ENCODE data around the gene XXYLT1.

The XXYLT1 gene

DNA sequence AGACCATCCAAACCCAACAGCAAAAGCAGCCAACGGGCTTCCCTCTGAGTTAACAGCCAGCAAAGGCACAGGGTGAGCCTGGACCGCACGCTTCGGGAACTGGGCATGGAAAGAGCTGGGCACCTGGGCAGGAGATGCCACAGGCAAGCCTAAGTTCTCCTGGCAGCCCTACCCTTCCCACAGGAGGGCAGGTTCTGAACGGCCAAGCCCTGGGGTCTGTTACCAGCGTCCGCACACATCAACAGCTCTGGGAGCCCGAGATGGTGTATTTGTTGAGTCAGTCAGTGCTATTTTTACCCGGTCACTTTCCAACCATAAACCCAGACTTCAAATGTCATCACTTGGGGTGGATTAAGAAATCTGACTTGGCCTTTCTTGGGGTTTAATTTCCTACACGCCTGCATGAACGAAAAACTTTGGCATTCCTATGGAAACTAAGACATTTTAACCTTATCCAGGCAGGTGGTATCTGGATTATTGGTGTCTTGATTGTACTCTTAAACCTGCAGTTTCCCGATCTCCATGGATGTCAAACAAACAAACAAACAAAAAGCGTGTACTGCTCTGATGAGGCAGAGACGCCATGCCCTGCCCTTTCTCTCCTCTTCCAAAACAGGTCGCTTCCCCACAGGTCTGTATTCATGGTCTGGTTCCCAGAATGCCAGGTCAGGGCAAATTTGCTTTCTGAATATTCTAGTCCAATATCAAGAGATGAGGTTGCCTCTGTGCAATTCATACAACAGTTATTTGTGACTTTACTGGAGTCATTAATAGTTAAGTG lies 99.7 kb downstream of the XXYLT1 start:
- no peak overlapping the region for H3K4me3 Mint-ChIP-seq
- no peaks in the 10 kb centered on the region for H3K4me1 Mint-ChIP-seq
- peak overlapping the region; percentile 14 for H3K27ac Mint-ChIP-seq
- DNase-seq (ENCODE audit: low spot score in 2 of 2) (no peak), ATAC-seq (no peak)
- no peaks in the 10 kb centered on the region for H3K9me3 Mint-ChIP-seq
- H3K36me3 Mint-ChIP-seq: no peaks in the 10 kb centered on the region

DNA sequence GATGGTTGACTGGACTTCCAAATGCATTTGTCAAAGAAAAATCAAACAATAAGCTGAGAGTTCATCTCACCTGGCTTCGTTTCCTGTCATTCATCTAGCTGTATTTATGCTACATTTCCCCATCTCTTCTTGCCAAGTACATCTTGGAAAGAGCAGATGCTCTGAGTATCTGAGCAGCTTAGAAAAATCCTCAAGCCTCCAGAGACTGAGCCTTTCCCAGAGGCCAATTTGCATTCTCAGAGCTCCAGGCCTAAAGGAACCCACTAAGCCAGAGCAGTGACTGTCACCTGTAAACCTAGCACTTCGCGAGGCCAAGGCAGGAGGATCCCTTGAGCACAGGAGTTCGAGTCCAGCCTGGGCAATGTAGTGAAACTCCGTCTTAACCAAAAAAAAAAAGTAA lies 100.5 kb downstream of the XXYLT1 start:
- Mint-ChIP-seq H3K36me3 (no peaks in the 10 kb centered on the region), H3K27ac (no peak overlapping the region), H3K9me3 (no peaks in the 10 kb centered on the region), H3K4me3 (no peak overlapping the region), H3K4me1 (peaks cover 6% of the 10 kb centered on the region)
- ATAC-seq (no peak), DNase-seq (ENCODE audit: low spot score in 2 of 2) (no peak)

DNA sequence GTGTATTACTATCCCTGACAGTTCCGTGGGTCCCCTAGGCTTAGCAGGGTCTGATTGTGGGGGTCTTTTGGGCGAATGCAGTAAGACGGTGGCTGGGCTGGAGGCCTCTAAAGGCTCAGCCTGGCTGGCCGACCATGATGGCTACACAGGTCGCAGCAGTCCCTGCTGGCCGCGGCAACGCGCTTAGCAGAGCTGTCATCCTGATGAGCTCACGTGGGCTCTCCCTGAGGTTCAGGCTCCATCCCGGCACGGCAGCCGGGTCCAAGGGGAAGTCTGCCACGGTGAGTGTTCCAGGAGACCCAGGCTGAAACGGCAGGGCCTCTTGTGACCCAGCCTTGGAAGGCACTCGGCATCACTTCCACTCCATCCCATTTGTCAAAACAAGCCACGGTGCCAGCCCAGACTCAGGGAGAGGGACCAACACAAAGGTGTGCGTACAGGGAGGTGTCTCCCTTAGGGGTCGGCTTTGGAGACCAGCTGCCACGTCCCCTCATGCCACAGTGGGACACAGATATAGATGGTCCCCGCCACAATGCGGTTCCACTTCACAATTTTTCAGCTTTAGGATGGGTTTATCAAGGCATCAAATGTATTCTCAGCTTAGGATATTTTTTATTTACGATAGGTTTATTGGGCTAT lies 101.8 kb downstream of the XXYLT1 start:
- ATAC-seq: no peak
- H3K36me3 Mint-ChIP-seq: no peaks in the 10 kb centered on the region
- no peak overlapping the region for H3K27ac Mint-ChIP-seq
- H3K4me3 Mint-ChIP-seq: no peak overlapping the region
- H3K9me3 Mint-ChIP-seq: no peaks in the 10 kb centered on the region
- no peak for DNase-seq (ENCODE audit: low spot score in 2 of 2)
- H3K4me1 Mint-ChIP-seq: peaks cover 10% of the 10 kb centered on the region

DNA sequence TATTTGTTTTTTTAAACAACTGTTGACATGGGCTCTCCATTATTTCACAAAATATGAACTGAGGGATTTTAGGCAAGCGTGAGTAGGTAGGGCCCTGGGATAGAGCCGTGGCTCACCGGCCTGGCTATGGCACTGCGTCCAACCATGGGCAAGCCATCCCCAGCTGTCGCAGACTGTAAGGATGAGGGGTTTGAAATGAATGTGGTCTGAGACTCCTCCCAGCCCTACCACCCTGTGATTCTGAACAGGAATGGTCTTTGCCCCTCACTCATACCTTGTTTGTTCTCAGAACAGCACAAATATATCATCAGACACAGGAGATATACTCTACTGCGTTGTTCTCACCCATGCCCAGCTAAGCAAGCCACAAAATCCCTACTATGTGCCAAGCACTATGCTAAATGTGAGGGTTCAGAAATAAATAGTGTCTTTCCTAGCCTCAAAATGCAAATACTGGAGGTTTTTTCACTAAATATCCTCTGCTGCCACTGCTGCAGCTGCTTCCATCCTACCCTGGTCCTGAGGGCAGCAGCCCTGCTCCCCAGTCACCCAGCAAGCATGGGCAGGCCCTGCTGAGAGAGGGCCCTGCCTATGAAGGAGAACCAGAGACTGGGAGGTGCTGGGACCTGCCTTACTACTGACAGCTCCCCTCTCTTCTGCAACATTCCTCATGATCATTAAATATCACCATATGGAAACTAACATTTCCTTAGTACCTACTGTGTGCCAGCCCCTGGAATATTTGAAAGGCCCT lies 102.8 kb downstream of the XXYLT1 start:
- DNase-seq (ENCODE audit: low spot score in 2 of 2) (no peak), ATAC-seq (no peak)
- H3K27ac Mint-ChIP-seq: no peak overlapping the region
- H3K9me3 Mint-ChIP-seq: no peaks in the 10 kb centered on the region
- no peak overlapping the region for H3K4me3 Mint-ChIP-seq
- H3K4me1 Mint-ChIP-seq: peaks cover 19% of the 10 kb centered on the region
- no peaks in the 10 kb centered on the region for H3K36me3 Mint-ChIP-seq

DNA sequence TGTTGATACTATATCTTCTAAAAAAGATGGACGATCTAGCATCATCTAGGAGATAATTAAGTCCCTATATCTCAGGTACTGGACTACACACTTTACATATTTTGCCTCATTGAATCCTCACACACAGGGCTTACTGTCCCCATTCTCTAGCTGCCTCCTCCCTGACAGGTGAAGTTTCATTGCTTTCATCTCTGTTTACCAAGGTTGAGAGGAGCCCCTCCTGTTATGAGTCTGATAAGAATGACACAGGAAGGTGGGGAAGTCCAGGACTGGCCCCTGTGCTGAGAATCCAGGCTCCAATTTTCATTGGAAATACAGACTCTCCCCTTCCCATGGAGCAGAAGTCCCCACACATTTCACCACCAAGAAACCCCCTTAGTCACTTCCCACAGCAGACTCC lies 105.2 kb downstream of the XXYLT1 start:
- Mint-ChIP-seq H3K36me3 (no peaks in the 10 kb centered on the region), H3K4me3 (no peak overlapping the region), H3K9me3 (no peaks in the 10 kb centered on the region), H3K4me1 (peaks cover 32% of the 10 kb centered on the region), H3K27ac (peak overlapping the region; percentile 49)
- DNase-seq (ENCODE audit: low spot score in 2 of 2): no peak
- peak; percentile 53 for ATAC-seq

DNA sequence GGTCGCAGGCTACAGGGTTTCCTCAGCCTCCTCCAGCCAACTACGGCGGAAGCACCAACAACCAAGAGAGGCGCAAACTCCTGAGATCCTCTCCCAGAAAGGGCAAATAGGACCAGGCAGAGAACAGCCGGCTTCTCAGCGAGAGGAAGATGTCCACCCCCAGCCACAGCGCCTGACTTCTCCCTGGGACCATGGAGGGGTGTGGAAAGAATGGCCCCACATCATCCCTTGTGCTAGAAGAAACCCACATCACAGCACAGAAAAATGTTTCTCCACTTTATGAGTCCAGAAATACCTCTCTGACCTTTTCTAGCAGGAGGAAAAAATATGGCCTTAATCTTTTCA lies 105.7 kb downstream of the XXYLT1 start:
- DNase-seq (ENCODE audit: low spot score in 2 of 2): no peak
- Mint-ChIP-seq H3K4me3 (no peak overlapping the region), H3K36me3 (no peaks in the 10 kb centered on the region), H3K9me3 (no peaks in the 10 kb centered on the region), H3K27ac (no peak overlapping the region), H3K4me1 (peaks cover 32% of the 10 kb centered on the region)
- ATAC-seq: no peak

DNA sequence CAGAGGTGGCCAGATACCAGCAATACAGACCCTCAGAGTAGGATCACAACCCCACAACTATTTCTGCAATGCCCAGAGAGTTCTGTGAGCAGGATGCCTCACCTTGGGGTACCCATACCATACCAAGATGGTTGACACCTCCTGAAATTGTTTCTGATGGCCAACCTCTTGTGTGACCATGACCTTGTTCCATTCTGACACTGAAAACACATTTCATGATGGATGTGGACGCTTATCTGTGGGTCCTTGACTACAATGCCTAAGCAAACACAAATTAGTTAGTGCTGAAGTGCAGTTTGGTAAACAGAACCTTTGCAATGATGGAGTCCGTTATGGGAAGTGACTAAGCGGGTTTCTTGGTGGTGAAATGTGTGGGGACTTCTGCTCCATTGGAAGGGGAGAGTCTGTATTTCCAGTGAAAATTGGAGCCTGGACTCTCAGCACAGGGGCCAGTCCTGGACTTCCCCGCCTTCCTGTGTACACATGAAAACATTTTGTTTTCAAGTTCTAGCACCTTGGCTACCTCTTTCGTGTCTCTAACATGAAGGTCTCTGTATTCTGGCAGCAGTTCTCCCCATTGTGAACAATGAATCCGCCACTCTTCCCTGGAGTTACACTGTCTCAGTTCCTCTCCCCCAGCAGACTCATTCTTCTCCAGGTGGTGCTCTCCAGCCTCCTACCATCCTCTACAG lies 106.2 kb downstream of the XXYLT1 start:
- Mint-ChIP-seq H3K36me3 (no peaks in the 10 kb centered on the region), H3K4me3 (no peak overlapping the region), H3K4me1 (peaks cover 32% of the 10 kb centered on the region), H3K27ac (no peak overlapping the region), H3K9me3 (no peaks in the 10 kb centered on the region)
- DNase-seq (ENCODE audit: low spot score in 2 of 2) (no peak), ATAC-seq (no peak)

DNA sequence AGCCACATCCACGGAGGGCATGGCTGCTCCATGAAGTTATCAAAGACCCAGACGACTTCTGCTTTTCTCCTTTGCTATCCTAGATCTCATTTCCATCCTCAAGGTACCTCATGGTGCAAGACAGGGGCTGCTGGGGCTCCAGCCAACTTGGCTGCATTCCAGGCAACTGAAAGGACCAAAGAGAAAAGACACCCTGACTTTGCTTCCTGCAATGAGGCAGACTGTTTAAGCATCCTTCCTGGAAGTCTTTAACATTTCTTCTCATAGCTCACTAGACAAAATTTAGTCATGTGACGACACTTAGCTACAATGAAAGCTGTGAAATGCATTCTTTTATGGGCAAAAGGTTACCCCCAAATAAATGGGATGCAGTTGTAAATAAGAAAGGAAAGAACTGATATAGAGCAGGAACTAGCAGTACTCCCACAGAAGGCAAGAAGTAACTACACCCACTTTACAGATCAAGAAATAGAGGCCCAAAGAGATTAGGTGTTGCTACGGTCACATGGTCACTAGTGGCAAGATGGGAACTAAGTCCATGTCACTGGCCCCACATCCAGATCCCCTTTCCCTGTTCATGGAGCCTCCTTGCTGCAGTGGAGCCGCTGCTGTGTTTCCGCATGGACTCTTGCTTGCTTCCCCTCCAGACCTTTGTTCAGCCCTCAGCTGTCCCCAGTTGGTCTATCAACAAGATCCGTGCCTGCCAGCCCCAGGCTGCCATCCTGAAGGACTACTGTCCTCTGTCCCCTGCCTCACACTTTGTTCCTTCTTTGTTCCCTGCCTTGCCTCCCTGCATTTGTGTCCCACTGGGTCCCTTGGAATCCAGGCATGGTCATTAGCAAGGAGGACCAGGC lies 107.0 kb downstream of the XXYLT1 start:
- H3K4me1 Mint-ChIP-seq: peaks cover 32% of the 10 kb centered on the region
- ATAC-seq: no peak
- peak overlapping the region; percentile 63 for H3K27ac Mint-ChIP-seq
- no peak for DNase-seq (ENCODE audit: low spot score in 2 of 2)
- H3K9me3 Mint-ChIP-seq: no peaks in the 10 kb centered on the region
- no peak overlapping the region for H3K4me3 Mint-ChIP-seq
- no peaks in the 10 kb centered on the region for H3K36me3 Mint-ChIP-seq

DNA sequence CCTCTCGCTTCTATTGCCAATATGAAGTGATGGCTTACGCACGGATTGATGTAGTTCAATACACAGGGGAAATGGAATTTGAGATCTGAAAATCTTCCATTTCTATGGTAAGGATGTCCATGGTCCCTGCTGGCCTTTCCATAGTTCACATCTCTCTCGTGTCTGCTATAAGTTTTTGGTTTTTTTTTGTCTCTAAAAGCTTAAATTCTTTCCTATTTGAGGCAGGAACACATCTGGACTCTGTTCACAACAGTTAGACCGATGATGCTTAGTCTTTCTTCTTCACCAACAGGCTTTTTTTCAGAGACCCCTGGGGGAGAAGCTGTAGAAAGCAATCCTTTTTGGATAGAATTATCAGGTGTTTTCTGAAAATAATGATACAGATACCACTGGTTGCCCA lies 108.1 kb downstream of the XXYLT1 start:
- ATAC-seq: no peak
- DNase-seq (ENCODE audit: low spot score in 2 of 2): no peak
- H3K27ac Mint-ChIP-seq: peak overlapping the region; percentile 63
- H3K4me1 Mint-ChIP-seq: peaks cover 32% of the 10 kb centered on the region
- no peak overlapping the region for H3K4me3 Mint-ChIP-seq
- H3K36me3 Mint-ChIP-seq: no peaks in the 10 kb centered on the region
- no peaks in the 10 kb centered on the region for H3K9me3 Mint-ChIP-seq

DNA sequence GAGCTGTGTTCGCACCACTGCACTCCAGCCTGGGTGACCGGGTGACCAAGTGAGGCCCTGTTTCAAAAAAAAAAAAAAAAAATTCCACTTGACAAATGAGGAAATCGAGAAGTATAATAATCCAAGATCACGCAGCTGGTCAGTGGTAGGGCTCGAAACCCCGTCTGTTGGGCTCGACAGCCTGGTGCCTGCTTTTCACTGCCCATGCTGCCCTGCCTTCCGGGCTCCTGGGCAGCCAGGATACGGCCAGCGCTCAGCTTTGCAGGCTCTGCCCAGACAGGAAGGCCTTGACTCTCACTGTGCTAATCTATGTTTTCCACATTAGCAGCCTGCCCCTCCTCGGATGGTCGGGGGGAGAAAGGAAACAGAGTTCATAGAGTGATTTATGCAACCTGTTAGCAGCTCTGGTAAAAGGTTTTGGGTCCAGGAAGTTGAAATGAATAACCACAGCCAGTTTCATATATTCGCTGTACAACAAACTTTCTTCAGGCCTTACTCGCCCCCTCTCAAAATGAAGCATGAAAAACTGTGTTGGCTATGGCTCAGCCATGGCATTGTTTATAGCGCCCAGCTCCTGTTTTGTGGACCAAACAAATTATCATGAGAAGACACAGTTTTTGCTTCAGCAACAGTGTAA lies 108.8 kb downstream of the XXYLT1 start:
- Mint-ChIP-seq H3K9me3 (no peaks in the 10 kb centered on the region), H3K36me3 (no peaks in the 10 kb centered on the region), H3K4me1 (peaks cover 32% of the 10 kb centered on the region), H3K27ac (peak overlapping the region; percentile 63), H3K4me3 (no peak overlapping the region)
- DNase-seq (ENCODE audit: low spot score in 2 of 2) (peak in 1 of 2 donors; percentile 58), ATAC-seq (peak; percentile 64)

DNA sequence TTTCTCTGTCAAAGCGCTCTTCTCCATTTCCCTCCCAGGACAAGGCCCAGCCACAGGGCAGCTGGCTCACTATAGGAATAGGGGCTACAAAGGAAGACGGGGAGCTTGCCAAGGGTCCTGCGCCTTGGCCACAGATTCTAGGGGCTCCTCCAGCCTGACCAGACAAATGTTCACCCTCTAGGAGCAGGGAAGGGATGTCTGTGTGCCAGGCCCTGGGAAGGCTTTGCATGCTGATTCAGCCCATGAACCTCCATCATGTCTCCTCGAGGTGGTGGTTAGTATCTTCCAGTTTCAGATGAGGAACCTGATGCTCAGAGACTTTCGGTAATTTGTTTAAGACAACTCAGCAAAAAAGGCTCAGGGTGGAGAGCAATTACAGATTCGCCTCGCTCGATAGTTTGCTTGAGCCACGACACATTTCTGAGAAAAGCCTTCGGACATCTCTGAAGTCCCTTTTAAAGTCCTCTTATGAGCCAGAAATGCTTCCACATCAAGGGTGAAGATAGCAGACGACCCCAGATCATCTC lies 110.0 kb downstream of the XXYLT1 start:
- DNase-seq (ENCODE audit: low spot score in 2 of 2): no peak
- no peak overlapping the region for H3K4me3 Mint-ChIP-seq

DNA sequence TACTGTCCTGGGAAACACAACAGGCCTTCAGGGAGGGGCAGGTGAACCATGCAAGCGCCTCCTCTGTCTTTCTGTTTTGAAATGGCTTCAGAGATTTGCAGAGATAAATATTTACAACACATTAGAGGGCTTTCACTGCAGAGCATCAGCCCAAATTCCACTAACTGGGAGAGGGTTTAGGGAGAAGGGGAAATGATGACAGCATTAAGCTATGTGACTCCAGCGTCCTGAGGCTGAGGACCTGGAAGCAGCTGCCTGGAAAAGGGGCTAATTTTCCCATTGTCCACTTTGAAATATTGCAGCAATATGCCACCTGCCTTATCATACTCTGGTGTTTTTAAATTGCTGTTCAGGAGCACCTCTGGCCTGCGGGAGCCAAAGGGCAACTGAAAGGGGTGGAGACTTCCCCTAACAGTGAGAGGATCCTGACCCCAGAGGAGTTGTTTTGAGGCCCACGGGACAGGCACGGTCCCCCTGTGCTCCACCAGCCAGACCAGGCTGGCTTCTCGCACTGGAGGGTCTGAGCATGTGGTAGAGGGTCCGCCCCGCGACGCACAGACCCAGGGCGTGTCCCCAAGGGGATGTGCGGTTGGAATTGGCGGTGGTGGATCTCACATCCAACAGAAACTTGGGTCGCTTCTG lies 110.6 kb downstream of the XXYLT1 start:
- Mint-ChIP-seq H3K9me3 (no peaks in the 10 kb centered on the region), H3K4me3 (no peak overlapping the region), H3K27ac (peak overlapping the region; percentile 13), H3K4me1 (peaks cover 26% of the 10 kb centered on the region), H3K36me3 (no peaks in the 10 kb centered on the region)
- DNase-seq (ENCODE audit: low spot score in 2 of 2) (no peak), ATAC-seq (no peak)

More for the DNA sequence above, 110.0 kb downstream of the XXYLT1 start:
- Mint-ChIP-seq H3K27ac (peak overlapping the region; percentile 13), H3K4me1 (peaks cover 30% of the 10 kb centered on the region), H3K36me3 (no peaks in the 10 kb centered on the region), H3K9me3 (no peaks in the 10 kb centered on the region)
- no peak for ATAC-seq

DNA sequence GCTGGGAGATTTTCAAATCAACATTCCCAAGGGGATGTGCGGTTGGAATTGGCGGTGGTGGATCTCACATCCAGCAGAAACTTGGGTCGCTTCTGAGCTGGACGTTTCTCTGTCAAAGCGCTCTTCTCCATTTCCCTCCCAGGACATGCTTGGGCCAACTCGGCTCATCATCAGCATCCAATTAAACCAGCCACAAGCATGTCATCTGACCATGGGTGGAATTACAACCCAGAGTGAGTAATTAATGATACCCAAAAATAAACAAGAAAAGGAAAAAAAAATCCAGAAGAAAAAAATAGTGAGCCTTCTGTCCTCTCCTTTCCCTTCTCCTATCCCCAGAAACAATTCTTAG lies 111.2 kb downstream of the XXYLT1 start:
- Mint-ChIP-seq H3K27ac (peak overlapping the region; percentile 13), H3K4me3 (no peak overlapping the region), H3K4me1 (peaks cover 30% of the 10 kb centered on the region), H3K9me3 (no peaks in the 10 kb centered on the region), H3K36me3 (no peaks in the 10 kb centered on the region)
- ATAC-seq (no peak), DNase-seq (ENCODE audit: low spot score in 2 of 2) (no peak)
